Testis (tissue), 3 donors: Measurements from ENCODE around the gene COX14. TPM values are rescaled to one million over a fixed set of nuclear protein-coding genes. Genes with fewer than 3 reads are reported as not detected.
A peak's percentile ranks its signal among the peaks of the same experiment; 100 is the strongest.

Experiments
- DNase-seq: peaks from one replicate; pipeline ENCODE4 v3.0.0-alpha.2; 2019
- H3K27ac ChIP-seq, 2 donors: fragments of 200-600 bp; sonication (generic); one replicate each; pipeline ENCODE4 v1.5.1; 2019
- H3K27me3 ChIP-seq: fragments of 200-600 bp; sonication (generic); one replicate; pipeline ENCODE4 v1.5.1; 2019
- H3K36me3 ChIP-seq: fragments of 200-600 bp; sonication (generic); one replicate; pipeline ENCODE4 v1.5.1; 2017; ENCODE audit warnings: low read depth; ENCODE audit errors: missing control alignments
- H3K4me1 ChIP-seq: fragments of 200-600 bp; sonication (generic); one replicate; pipeline ENCODE4 v1.5.1; 2019
- H3K4me3 ChIP-seq, 2 donors: fragments of 200-600 bp; sonication (generic); one replicate each; pipeline ENCODE4 v1.5.1; 2017 to 2019
- H3K9me3 ChIP-seq: fragments of 200-600 bp; sonication (generic); one replicate; pipeline ENCODE4 v1.5.1; 2017
- CTCF ChIP-seq, 3 experiments: fragments of 450-650 bp in 2 of 3; fragments of 200-600 bp in 1 of 3; sonication (generic) in 1 of 3; IDR thresholded peaks; one replicate each; pipeline ENCODE4 v1.5.1; 2016 to 2019; ENCODE audit warnings: antibody characterized with exemption in 3 of 3, mild to moderate bottlenecking in 2 of 3, moderate library complexity in 1 of 3
- POLR2A ChIP-seq: fragments of 450-650 bp; IDR thresholded peaks from one replicate; pipeline ENCODE4 v1.6.1; 2017; ENCODE audit warnings: antibody characterized with exemption, mild to moderate bottlenecking, moderate library complexity
- WGBS, 2 donors: methylation state at CpG; one replicate each; pipeline ENCODE4 v1.1.5; 2018; 5-methylcytosine and 5-hydroxymethylcytosine counted together
- intact Hi-C: fragments of 100-400 bp; cut with DNase I; formaldehyde crosslinking; loops from one replicate; pipeline ENCODE4 v1.15.1; 2023; ENCODE audit warnings: low total_unique reads
- polyA plus RNA-seq: library from polyadenylated mRNA; stranded (reverse); fragments of 350-450 nt; fragmentation: Illumina TruSeq; extraction: RNeasy Lipid Tissue Mini Kit (QIAGEN cat#74804); gene quantifications from one replicate; pipeline ENCODE4 v1.2.3, GENCODE V29; 2014; ENCODE audit warnings: low read depth, low replicate concordance; ENCODE audit not compliant: insufficient read depth
- total RNA-seq, 2 donors: library from RNA; depleted of rRNA; stranded (reverse); fragments of >200 nt; gene quantifications; one replicate each; pipeline ENCODE4 v1.2.3, GENCODE V29; 2016

The COX14 gene
- total and polyA plus RNA-seq, 3 donors from 2014 or later: 38.7 to 54.9 (median 50.2) TPM

- Histone ChIP-seq H3K36me3 (no peaks in the 10 kb centered on the region), H3K27ac (no peak overlapping the region), H3K27me3 (no peaks in the 10 kb centered on the region), H3K4me1 (no peaks in the 10 kb centered on the region), H3K4me3 (no peak overlapping the region), H3K9me3 (no peaks in the 10 kb centered on the region)
- no peak for TF ChIP-seq POLR2A
- TF ChIP-seq CTCF (IDR thresholded peaks at IDR 0.05): no peak
- 95 to 97% methylated on average over 5 of the region's 5 CpGs for WGBS, 2 donors
- intact Hi-C loops: loop anchor here (10.0 kb wide), 1 partner anchor 204 kb away; no protein-coding TSS in a partner anchor
- DNase-seq: no peak
Measured at GRCh38 chr12:50069069-50069468, 43.0 kb upstream of the COX14 start.

DNA sequence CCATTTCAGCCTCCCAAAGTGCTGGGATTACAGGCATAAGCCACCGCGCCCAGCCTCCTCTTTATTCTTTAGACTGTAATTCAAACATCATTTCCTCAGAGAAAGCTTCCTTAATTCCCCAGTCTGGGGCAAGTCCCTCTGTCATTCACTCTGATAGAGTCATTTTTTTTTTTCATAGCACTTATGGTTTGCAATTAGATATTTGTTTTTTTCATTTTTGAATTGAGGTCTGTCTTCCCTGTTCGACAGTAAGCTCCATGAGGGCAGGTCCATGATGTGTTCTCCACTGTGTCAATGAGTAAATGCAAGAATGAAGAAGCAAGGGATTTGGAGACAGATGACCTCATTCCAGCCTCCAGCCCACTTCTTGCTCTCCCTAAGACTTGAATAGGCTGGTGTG is 42.5 kb upstream of the COX14 start:
- no peak overlapping the region for H3K27ac ChIP-seq
- H3K4me3 ChIP-seq: no peak overlapping the region
- intact Hi-C loops: loop anchor here (10.0 kb wide), 1 partner anchor 205 kb away; no protein-coding TSS in a partner anchor
- no peaks in the 10 kb centered on the region for H3K27me3 ChIP-seq
- TF ChIP-seq POLR2A: no peak
- 88 to 100% methylated on average over 3 of the region's 3 CpGs for WGBS, 2 donors
- H3K36me3 ChIP-seq: no peaks in the 10 kb centered on the region
- no peaks in the 10 kb centered on the region for H3K4me1 ChIP-seq
- no peak for DNase-seq
- no peaks in the 10 kb centered on the region for H3K9me3 ChIP-seq

GRCh38 chr12:50070314-50071060 is 41.5 kb upstream of the COX14 start:
- H3K27ac ChIP-seq: no peak overlapping the region
- H3K9me3 ChIP-seq: no peaks in the 10 kb centered on the region
- H3K36me3 ChIP-seq: no peaks in the 10 kb centered on the region
- H3K27me3 ChIP-seq: no peaks in the 10 kb centered on the region
- peaks cover 4% of the 10 kb centered on the region for H3K4me1 ChIP-seq
- TF ChIP-seq POLR2A (no peak), CTCF (IDR thresholded peaks at IDR 0.05) (peak; percentile 77 to 91 (median 88))
- DNase-seq: peak; percentile 84
- no peak overlapping the region for H3K4me3 ChIP-seq
- 57 to 67% methylated on average over 8 to 9 of the region's 9 CpGs for WGBS, 2 donors
- intact Hi-C loops: no loop called here

- Histone ChIP-seq H3K4me3 (no peak overlapping the region), H3K27me3 (no peaks in the 10 kb centered on the region), H3K36me3 (no peaks in the 10 kb centered on the region), H3K27ac (no peak overlapping the region), H3K9me3 (no peaks in the 10 kb centered on the region), H3K4me1 (peaks cover 4% of the 10 kb centered on the region)
- intact Hi-C loops: no loop called here
- WGBS, 2 donors: 77 to 84% methylated on average over 10 of the region's 10 CpGs
- TF ChIP-seq CTCF (IDR thresholded peaks at IDR 0.05): no peak
- no peak for TF ChIP-seq POLR2A
- no peak for DNase-seq
Measured at GRCh38 chr12:50072198-50072907, 39.7 kb upstream of the COX14 start.

DNA sequence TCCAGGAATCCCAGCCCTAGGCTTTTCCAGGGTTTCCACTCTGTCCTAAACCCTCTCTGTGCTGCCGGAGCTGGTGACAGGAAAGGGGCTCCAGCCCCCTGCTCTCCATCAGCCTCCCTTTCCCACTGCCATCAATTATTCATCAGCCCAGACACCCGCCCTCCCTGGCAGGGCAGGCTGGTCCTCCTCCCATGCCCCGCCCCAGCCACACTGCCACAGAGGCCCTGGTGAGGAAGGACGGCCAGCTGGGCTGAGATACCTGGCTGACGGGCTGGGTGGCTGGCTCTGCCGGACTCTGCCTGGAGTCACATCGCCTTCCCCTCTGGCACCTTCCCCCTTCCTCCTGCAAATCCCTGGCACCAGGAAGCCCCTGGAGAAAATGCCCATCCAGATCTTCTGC is 38.8 kb upstream of the COX14 start:
- no peaks in the 10 kb centered on the region for H3K36me3 ChIP-seq
- no peaks in the 10 kb centered on the region for H3K27me3 ChIP-seq
- TF ChIP-seq POLR2A: no peak
- no peak for TF ChIP-seq CTCF (IDR thresholded peaks at IDR 0.05)
- 86 to 92% methylated on average over 3 to 7 of the region's 7 CpGs for WGBS, 2 donors
- H3K9me3 ChIP-seq: no peaks in the 10 kb centered on the region
- no peak overlapping the region for H3K27ac ChIP-seq
- intact Hi-C loops: no loop called here
- H3K4me3 ChIP-seq: no peak overlapping the region
- DNase-seq: no peak
- peaks cover 4% of the 10 kb centered on the region for H3K4me1 ChIP-seq
